ENCODE data around the gene SAMMSON. TPM values are rescaled to one million over a fixed set of nuclear protein-coding genes. Genes with fewer than 3 reads are reported as not detected.

SAMMSON gene
- total and polyA plus RNA-seq, 2 donors (not counting 1 experiment from before 2014, with no cell fraction given), result not detected

GRCh38 chr3:70028361-70028760 lies 28.8 kb downstream of the SAMMSON start:
- Histone ChIP-seq H4K20me1 (ENCODE audit: control insufficient read depth, insufficient read depth, low read length, poor library complexity, severe bottlenecking) (no peaks in the 10 kb centered on the region), H3K9ac (ENCODE audit: low read length) (no peak overlapping the region), H3K4me1 (ENCODE audit: control insufficient read depth in 2 of 2, insufficient read depth in 2 of 2, low read length in 2 of 2) (no peaks in the 10 kb centered on the region), H3K27ac (ENCODE audit: low read length in 2 of 2) (no peak overlapping the region), H3K36me3 (replicated peaks in 1 of 2; ENCODE audit: control extremely low read depth in 1 of 2, control insufficient read depth in 1 of 2, extremely low read depth in 1 of 2, insufficient read depth in 2 of 2, low read length in 1 of 2) (no peaks in the 10 kb centered on the region), H3K79me2 (ENCODE audit: control insufficient read depth, insufficient read depth, low read length) (no peaks in the 10 kb centered on the region), H3K4me2 (replicated peaks; ENCODE audit: low read depth, low read length, poor library complexity, severe bottlenecking) (no peak overlapping the region), H3K9me3 (ENCODE audit: control extremely low read depth in 1 of 3, control insufficient read depth in 2 of 3, insufficient read depth in 1 of 3, low read length in 2 of 3) (no peaks in the 10 kb centered on the region), H3K4me3 (ENCODE audit: control extremely low read depth in 1 of 5, extremely low read depth in 1 of 5, insufficient read depth in 1 of 5, low read depth in 2 of 5, low read length in 4 of 5) (no peak overlapping the region), H2AFZ (ENCODE audit: insufficient read depth, low read depth, low read length, poor library complexity, severe bottlenecking) (no peak overlapping the region), H3K27me3 (replicated peaks in 1 of 4; ENCODE audit: control extremely low read depth in 1 of 4, control insufficient read depth in 3 of 4, insufficient read depth in 4 of 4, low read length in 3 of 4) (no peaks in the 10 kb centered on the region)
- Mint-ChIP-seq H3K4me3 (no peak overlapping the region), H3K27me3 (peaks cover 3% of the 10 kb centered on the region), H3K9me3 (ENCODE audit: insufficient read depth) (no peaks in the 10 kb centered on the region), H3K27ac (no peak overlapping the region), H3K4me1 (no peaks in the 10 kb centered on the region)
- ATAC-seq (ENCODE audit: low read depth) (no peak), DNase-seq (no peak)
- TF ChIP-seq EZH2 (IDR thresholded peaks at IDR 0.05; ENCODE audit: borderline replicate concordance, insufficient read depth, low read depth, low read length, poor library complexity, severe bottlenecking) (no peak), CTCF (IDR thresholded peaks at IDR 0.05) (no peak)
- intact Hi-C loops (cut with micrococcal nuclease), result no loop called here
- POLR2A ChIA-PET, result no interaction called here
- CTCF ChIA-PET, result no interaction called here

GRCh38 chr3:70038693-70039092 lies 39.2 kb downstream of the SAMMSON start:
- H3K4me3 Mint-ChIP-seq, result no peak overlapping the region
- intact Hi-C loops (cut with micrococcal nuclease), result no loop called here

More at GRCh38 chr3:70038693-70039092, 39.2 kb downstream of the SAMMSON start:
- TF ChIP-seq CTCF (IDR thresholded peaks at IDR 0.05), result no peak
- TF ChIP-seq EZH2 (IDR thresholded peaks at IDR 0.05; ENCODE audit: borderline replicate concordance, insufficient read depth, low read depth, low read length, poor library complexity, severe bottlenecking), result no peak
- CTCF ChIA-PET, result no interaction called here
- 64% methylated on average over 1 of the region's 1 CpG for WGBS (ENCODE audit: insufficient coverage)
- no peak for DNase-seq
- H3K27ac Mint-ChIP-seq, result no peak overlapping the region
- no peaks in the 10 kb centered on the region for H3K9me3 ChIP-seq (ENCODE audit: control extremely low read depth in 1 of 3, control insufficient read depth in 2 of 3, insufficient read depth in 1 of 3, low read length in 2 of 3)
- POLR2A ChIA-PET, result no interaction called here
- no peaks in the 10 kb centered on the region for H4K20me1 ChIP-seq (ENCODE audit: control insufficient read depth, insufficient read depth, low read length, poor library complexity, severe bottlenecking)
- H3K27me3 Mint-ChIP-seq, result peaks cover 5% of the 10 kb centered on the region
- no peak overlapping the region for H3K4me2 ChIP-seq (replicated peaks; ENCODE audit: low read depth, low read length, poor library complexity, severe bottlenecking)
- H3K27ac ChIP-seq (ENCODE audit: low read length in 2 of 2), result no peak overlapping the region
- no peak for ATAC-seq (ENCODE audit: low read depth)
- H2AFZ ChIP-seq (ENCODE audit: insufficient read depth, low read depth, low read length, poor library complexity, severe bottlenecking), result no peak overlapping the region
- H3K9ac ChIP-seq (ENCODE audit: low read length), result no peak overlapping the region
- H3K9me3 Mint-ChIP-seq (ENCODE audit: insufficient read depth), result no peaks in the 10 kb centered on the region
- H3K79me2 ChIP-seq (ENCODE audit: control insufficient read depth, insufficient read depth, low read length), result no peaks in the 10 kb centered on the region
- H3K4me3 ChIP-seq (ENCODE audit: control extremely low read depth in 1 of 5, extremely low read depth in 1 of 5, insufficient read depth in 1 of 5, low read depth in 2 of 5, low read length in 4 of 5), result no peak overlapping the region
- no peaks in the 10 kb centered on the region for H3K36me3 ChIP-seq (replicated peaks in 1 of 2; ENCODE audit: control extremely low read depth in 1 of 2, control insufficient read depth in 1 of 2, extremely low read depth in 1 of 2, insufficient read depth in 2 of 2, low read length in 1 of 2)
- no peaks in the 10 kb centered on the region for H3K4me1 ChIP-seq (ENCODE audit: control insufficient read depth in 2 of 2, insufficient read depth in 2 of 2, low read length in 2 of 2)
- H3K4me1 Mint-ChIP-seq, result no peaks in the 10 kb centered on the region
- no peaks in the 10 kb centered on the region for H3K27me3 ChIP-seq (replicated peaks in 1 of 4; ENCODE audit: control extremely low read depth in 1 of 4, control insufficient read depth in 3 of 4, insufficient read depth in 4 of 4, low read length in 3 of 4)
